Measurements from ENCODE around the gene CXCL3. TPM values are rescaled to one million over a fixed set of nuclear protein-coding genes. Genes with fewer than 3 reads are reported as not detected.
A peak's percentile ranks its signal among the peaks of the same experiment; 100 is the strongest.

The CXCL3 gene
- total RNA-seq (2021; ENCODE audit: unreplicated experiment) (1.9 TPM), Bru-seq, nascent RNA (percentile 64 among the genes with signal in this experiment), BruChase-seq, experiment 1, labeled RNA remaining after a 6-hour chase (percentile 57 among the genes with signal in this experiment), BruChase-seq, experiment 2, labeled RNA remaining after a 2-hour chase (percentile 51 among the genes with signal in this experiment)
- 1.7 and 1.9 TPM in 2 replicates for polyA plus RNA-seq (2012)
- long read RNA-seq, partial matches to known transcripts = 0 of 2 reads
- long read RNA-seq, other reads (novel, unspliced or antisense) = 1 of 2 reads

GRCh38 chr4:74038425-74039314 lies at the start of gene CXCL3:
Gene CXCL3, minus strand, starts transcription at chr4:74038689. Its CDS starts 78 bp downstream, at chr4:74038611.
- DNase-seq (ENCODE audit: low read depth, low spot score) (no peak), ATAC-seq (peak; percentile 91)
- H3K9ac ChIP-seq (ENCODE audit: low read length) = peak within 1 kb of the TSS; percentile 61
- H3K4me3 ChIP-seq (replicated peaks in 1 of 2; ENCODE audit: low read depth in 1 of 2, low read length in 2 of 2) = peak within 1 kb of the TSS; percentile 73 to 78
- H3K4me1 ChIP-seq (ENCODE audit: control insufficient read depth in 1 of 2, insufficient read depth in 2 of 2, low read length in 2 of 2) = peaks cover 0 to 12% of the 10 kb centered on the region in 2 experiments; a peak in 2 of 4 replicates
- RAD21 ChIA-PET (ENCODE audit: low non-redundant PET in 1 of 2, low total read pairs in 2 of 2, uncharacterized antibody in 2 of 2, unreplicated experiment in 2 of 2) = no interaction called here
- intact Hi-C loops (cut with micrococcal nuclease) = loop anchor here (2.0 to 10.0 kb wide), 4 partner anchors 96 to 364 kb away; no protein-coding TSS in a partner anchor
- H4K20me1 ChIP-seq (ENCODE audit: insufficient read depth) = no peaks in the 10 kb centered on the region
- H3K36me3 ChIP-seq (ENCODE audit: control insufficient read depth in 1 of 2, insufficient read depth in 2 of 2, low read length in 2 of 2) = no peaks in the 10 kb centered on the region
- H3K9me2 ChIP-seq (ENCODE audit: insufficient read depth) = no peaks in the 10 kb centered on the region
- CTCF ChIA-PET = interaction anchor here (0.7 to 1.7 kb wide), 11 partner anchors 10 to 171 kb away, joined by 3 to 10 read pairs (median 3); no protein-coding TSS in a partner anchor
- peak within 1 kb of the TSS; percentile 97 for H2AFZ ChIP-seq (ENCODE audit: low read depth, low read length, poor library complexity, severe bottlenecking)
- BruUV-seq (replicated peaks) = no TSS peak
- no peaks in the 10 kb centered on the region for H3K27me3 ChIP-seq (ENCODE audit: insufficient read depth, low read length)
- peak within 1 kb of the TSS; percentile 44; the same call in 1 of the 2 replicates for H3K27ac ChIP-seq (ENCODE audit: low read depth, low read length)
- no peaks in the 10 kb centered on the region for H3K9me3 ChIP-seq (ENCODE audit: control insufficient read depth in 1 of 2, insufficient read depth in 1 of 2, low read depth in 1 of 2, low read length in 2 of 2)
- POLR2A ChIA-PET = interaction anchor here (1.3 to 2.0 kb wide), 3 partner anchors 17 to 70 kb away, joined by 3 to 6 read pairs (median 3); no protein-coding TSS in a partner anchor
- H3K79me2 ChIP-seq (ENCODE audit: insufficient read depth, low read length) = no peaks in the 10 kb centered on the region
- H3K4me2 ChIP-seq (ENCODE audit: low read length) = peak within 1 kb of the TSS; percentile 95
- no peak for TF ChIP-seq ZFX (IDR thresholded peaks at IDR 0.05)
- TF ChIP-seq REST (IDR thresholded peaks at IDR 0.05; ENCODE audit: low read depth) = no peak
- TF ChIP-seq SIN3A (IDR thresholded peaks at IDR 0.05; ENCODE audit: low read depth) = no peak
- TF ChIP-seq POLR2AphosphoS5 (IDR thresholded peaks at IDR 0.05; ENCODE audit: low read depth, low read length) = peak; percentile 73
- TF ChIP-seq EGR1 (IDR thresholded peaks at IDR 0.05; ENCODE audit: low read depth) = peak; percentile 84
- TF ChIP-seq ZNF274 (IDR thresholded peaks at IDR 0.05; ENCODE audit: low read depth, low read length) = no peak
- TF ChIP-seq MAX (IDR thresholded peaks at IDR 0.05) = no peak
- TF ChIP-seq JUND (IDR thresholded peaks at IDR 0.05) = no peak
- no peak for TF ChIP-seq TCF7L2 (IDR thresholded peaks at IDR 0.05; ENCODE audit: borderline replicate concordance, extremely low read depth, insufficient read depth, insufficient read length)
- TF ChIP-seq RAD21 (IDR thresholded peaks at IDR 0.05; ENCODE audit: low read depth) = no peak
- TF ChIP-seq YY1 (IDR thresholded peaks at IDR 0.05; ENCODE audit: extremely low read depth, insufficient replicate concordance, low read depth, low read length) = no peak
- TF ChIP-seq ZBTB33 (IDR thresholded peaks at IDR 0.05; ENCODE audit: extremely low read depth, insufficient replicate concordance, low read length) = no peak
- no peak for TF ChIP-seq ELF1 (IDR thresholded peaks at IDR 0.05; ENCODE audit: borderline replicate concordance, low read depth)
- TF ChIP-seq SRF (IDR thresholded peaks at IDR 0.05; ENCODE audit: low read depth) = no peak
- TF ChIP-seq CTCF (IDR thresholded peaks at IDR 0.05 in 2 of 3, conservative IDR thresholded peaks at IDR 0.05 in 1 of 3; ENCODE audit: borderline replicate concordance in 1 of 3, insufficient read depth in 1 of 3, low read depth in 2 of 3, low read length in 2 of 3) = peak in 2 of 3 experiments; percentile 4 to 54; a peak in 2 of 6 replicates
- TF ChIP-seq CBX3 (IDR thresholded peaks at IDR 0.05; ENCODE audit: low read depth) = no peak

Measured in HCT116 (cell line).